ENCODE data around the gene SLC9A1. TPM values are rescaled to one million over a fixed set of nuclear protein-coding genes. Genes with fewer than 3 reads are reported as not detected.
"Not testable (repeated sequence)": the region's sequence is repeated elsewhere in the genome, so short reads cannot be mapped to it uniquely, and the experiment has no call there.

Gene SLC9A1
- total and polyA plus RNA-seq, 12 donors: 9.4 to 34.4 (median 20.7) TPM

GRCh38 chr1:27192039-27192529 lies 37.2 kb upstream of the SLC9A1 start:
- Histone ChIP-seq H3K27ac (no peak overlapping the region), H3K4me3 (no peak overlapping the region), H3K27me3 (peaks cover 0 to 5% (median 0%) of the 10 kb centered on the region in 7 donors), H3K36me3 (no peaks in the 10 kb centered on the region), H3K9me3 (no peaks in the 10 kb centered on the region), H3K4me1 (peaks cover 0 to 11% (median 0%) of the 10 kb centered on the region in 9 donors)
- 75 to 80% methylated on average over 8 of the region's 8 CpGs for WGBS, 2 donors
- no peak for ATAC-seq
- no peak for DNase-seq
- intact Hi-C loops (cut with DNase I): loop anchor here in 4 of 10 donors (10.0 kb wide), 3 partner anchors 83 to 147 kb away; no protein-coding TSS in a partner anchor
- no peak for TF ChIP-seq CTCF (IDR thresholded peaks at IDR 0.05)

DNA sequence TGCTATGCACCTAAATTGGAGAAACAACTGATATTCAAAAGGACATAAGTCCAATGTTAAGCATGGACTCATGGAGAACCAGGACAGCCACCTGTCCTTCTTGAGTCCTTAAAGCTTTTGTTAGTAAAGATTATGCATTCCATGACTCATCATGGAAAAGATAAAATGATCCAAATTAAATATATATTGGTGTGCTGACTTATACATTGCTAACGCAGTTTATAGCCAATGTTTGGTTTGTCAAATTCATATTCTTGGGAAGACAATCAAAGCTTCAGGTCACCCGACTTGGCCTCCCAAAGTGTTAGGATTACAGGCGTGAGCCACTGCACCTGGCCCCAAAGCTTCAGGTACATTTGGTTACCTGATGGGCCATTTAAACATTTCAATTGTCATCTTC lies 29.7 kb upstream of the SLC9A1 start:
- H3K36me3 ChIP-seq; H3K27me3 ChIP-seq; H3K4me1 ChIP-seq; H3K4me3 ChIP-seq; intact Hi-C loops (cut with DNase I); H3K27ac ChIP-seq; ATAC-seq; DNase-seq: not testable (repeated sequence)
- 72 to 80% methylated on average over 3 of the region's 3 CpGs for WGBS, 2 donors
- peaks cover 0 to 34% (median 7%) of the 10 kb centered on the region in 11 donors for H3K9me3 ChIP-seq

- no peaks in the 10 kb centered on the region for H3K36me3 ChIP-seq
- intact Hi-C loops (cut with DNase I): no loop called here
- 64 to 80% methylated on average over 3 of the region's 3 CpGs for whole genome bisulfite sequencing, 2 donors
These were observed 25.1 kb upstream of the SLC9A1 start for GRCh38 chr1:27179979-27180378.

GRCh38 chr1:27179379-27179778 lies 24.5 kb upstream of the SLC9A1 start:
- Histone ChIP-seq H3K27me3 (no peaks in the 10 kb centered on the region), H3K4me3 (no peak overlapping the region), H3K9me3 (peaks cover 0 to 34% (median 7%) of the 10 kb centered on the region in 11 donors), H3K27ac (no peak overlapping the region), H3K36me3 (no peaks in the 10 kb centered on the region), H3K4me1 (no peaks in the 10 kb centered on the region)
- no peak for TF ChIP-seq CTCF (IDR thresholded peaks at IDR 0.05)
- ATAC-seq (no peak), DNase-seq (no peak)
- intact Hi-C loops (cut with DNase I): no loop called here

More at GRCh38 chr1:27179979-27180378, 25.1 kb upstream of the SLC9A1 start:
- Histone ChIP-seq H3K9me3 (peaks cover 0 to 34% (median 7%) of the 10 kb centered on the region in 11 donors), H3K4me3 (no peak overlapping the region), H3K27me3 (no peaks in the 10 kb centered on the region), H3K27ac (no peak overlapping the region), H3K4me1 (no peaks in the 10 kb centered on the region)
- no peak for DNase-seq
- no peak for ATAC-seq
- TF ChIP-seq CTCF (IDR thresholded peaks at IDR 0.05): no peak

- peaks cover 0 to 20% (median 3%) of the 10 kb centered on the region in 11 donors for H3K9me3 ChIP-seq
- DNase-seq: no peak
These were observed 22.0 kb upstream of the SLC9A1 start for GRCh38 chr1:27176954-27177353.

More at GRCh38 chr1:27176954-27177353, 22.0 kb upstream of the SLC9A1 start:
- Histone ChIP-seq H3K4me1 (no peaks in the 10 kb centered on the region), H3K27me3 (no peaks in the 10 kb centered on the region), H3K36me3 (no peaks in the 10 kb centered on the region), H3K27ac (no peak overlapping the region), H3K4me3 (no peak overlapping the region)
- TF ChIP-seq CTCF (IDR thresholded peaks at IDR 0.05): no peak
- 92 to 97% methylated on average over 26 of the region's 26 CpGs for WGBS, 2 donors
- no peak for ATAC-seq
- intact Hi-C loops (cut with DNase I): no loop called here
